Measurements from ENCODE around the gene CAMK1D.

CAMK1D gene

GRCh38 chr10:12670004-12670403, 320.7 kb downstream of the CAMK1D start:
- DNase-seq: no peak

DNA sequence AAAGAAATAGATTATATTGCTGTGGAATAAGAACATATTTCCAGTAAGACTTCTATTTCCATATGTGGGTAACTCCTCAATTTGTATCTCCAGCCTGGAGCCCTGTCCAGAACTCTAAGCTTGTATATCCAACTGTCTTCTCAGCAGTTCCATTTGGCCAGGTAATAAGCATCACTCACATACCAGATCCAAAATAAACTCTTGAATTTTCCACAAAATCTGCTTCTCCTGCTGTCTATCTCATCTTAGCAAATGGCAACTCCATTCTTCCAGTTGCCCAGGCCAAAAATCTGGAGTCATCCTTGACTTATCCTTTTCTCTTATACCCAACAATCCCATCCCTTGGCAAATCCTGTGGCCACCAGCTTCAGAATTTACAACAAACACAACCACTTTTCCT, 325.8 kb downstream of the CAMK1D start:
- DNase-seq: no peak

DNA sequence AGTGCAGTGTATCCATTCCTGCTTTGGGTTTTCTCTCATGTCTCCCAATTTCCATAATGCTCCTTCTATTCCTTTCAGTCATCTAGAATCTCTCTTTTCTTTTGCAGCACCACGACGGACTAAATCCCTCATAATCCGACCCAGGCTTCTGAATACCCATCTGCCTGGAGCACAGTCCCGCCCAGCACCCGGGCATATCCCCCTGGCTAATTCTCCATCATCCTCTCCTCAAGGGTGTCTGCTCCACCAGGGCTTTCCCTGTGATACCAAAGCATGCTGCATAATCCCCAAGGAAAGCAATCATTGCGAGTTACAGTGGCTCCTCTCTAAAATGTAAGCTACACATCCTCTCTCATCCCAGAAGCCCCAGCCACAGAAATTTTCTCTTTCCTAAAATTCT, 330.3 kb downstream of the CAMK1D start:
- DNase-seq: no peak

- no peak for DNase-seq
Observed at GRCh38 chr10:12681252-12681651, 331.9 kb downstream of the CAMK1D start.

DNA sequence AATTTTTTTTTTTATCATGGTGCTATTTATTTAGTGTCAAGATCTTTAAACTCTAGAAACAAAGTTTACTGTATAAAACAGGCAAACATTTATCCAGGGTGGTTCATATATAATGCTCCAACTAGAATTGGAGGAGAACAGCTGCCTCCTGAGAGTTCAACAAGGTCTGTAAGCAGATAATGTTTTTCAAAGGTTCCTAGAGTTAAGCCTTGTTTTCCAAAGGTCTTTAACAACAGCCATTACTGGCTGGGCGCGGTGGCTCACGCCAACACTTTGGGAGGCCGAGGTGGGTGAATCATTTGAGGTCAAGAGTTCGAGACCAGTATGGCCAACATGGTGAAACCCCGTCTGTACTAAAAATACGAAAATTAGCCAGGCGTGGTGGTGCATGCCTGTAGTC, 335.4 kb downstream of the CAMK1D start:
- DNase-seq: no peak

- DNase-seq: no peak
Observed at GRCh38 chr10:12685261-12686058, 336.1 kb downstream of the CAMK1D start.

- DNase-seq: no peak
Observed at GRCh38 chr10:12687996-12688395, 338.6 kb downstream of the CAMK1D start.

GRCh38 chr10:12689893-12690292, 340.5 kb downstream of the CAMK1D start:
- no peak for DNase-seq

DNA sequence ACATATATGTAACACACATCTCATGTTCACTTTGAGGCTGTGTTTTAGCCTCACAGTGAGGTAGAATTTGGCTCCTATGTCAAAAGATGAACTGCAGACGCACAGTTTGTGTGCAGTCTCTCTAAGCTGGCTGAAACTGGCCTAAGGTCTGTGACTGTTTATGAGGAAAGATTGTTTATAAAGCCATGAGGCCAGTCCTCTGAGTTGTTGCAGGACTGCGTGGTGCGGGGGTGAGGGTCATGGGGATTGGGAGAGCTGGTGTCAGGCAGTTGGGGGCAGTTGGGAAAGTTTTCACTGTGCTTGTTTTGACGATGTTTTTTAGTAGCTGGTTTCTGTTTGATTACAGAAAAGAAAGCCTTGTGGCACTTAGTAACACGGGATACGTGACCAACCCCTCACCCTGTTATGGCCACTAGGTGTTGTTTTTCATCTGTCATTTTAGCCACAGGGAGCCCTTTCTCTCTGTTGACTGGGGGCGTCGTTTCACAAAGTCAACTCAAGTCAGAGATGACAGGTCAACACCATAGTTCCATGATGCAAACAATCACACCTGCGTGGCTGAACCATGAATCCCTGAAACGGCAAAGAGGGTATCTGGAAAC, 341.3 kb downstream of the CAMK1D start:
- no peak for DNase-seq

- DNase-seq: no peak
Observed at GRCh38 chr10:12691596-12691995, 342.2 kb downstream of the CAMK1D start.

DNA sequence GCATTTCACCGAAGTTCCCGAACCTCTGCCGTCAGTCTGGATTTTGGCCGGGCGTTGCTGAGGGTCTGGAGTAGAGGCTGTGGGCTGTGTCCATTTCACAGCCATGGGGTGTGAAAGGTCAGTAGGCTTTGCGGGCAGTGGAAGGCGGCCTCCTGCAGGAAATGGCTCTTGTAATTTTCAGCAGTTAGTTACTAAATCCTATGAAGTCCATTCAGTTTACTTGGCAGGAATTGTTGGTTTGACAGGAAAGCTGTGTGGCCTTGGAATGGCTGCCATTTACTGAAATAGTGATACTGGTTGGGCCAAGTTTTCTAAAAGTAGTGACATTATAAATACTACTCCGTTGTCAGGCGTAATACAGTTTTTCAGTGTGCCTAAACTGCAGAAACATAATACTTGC, 348.4 kb downstream of the CAMK1D start:
- DNase-seq: no peak

DNA sequence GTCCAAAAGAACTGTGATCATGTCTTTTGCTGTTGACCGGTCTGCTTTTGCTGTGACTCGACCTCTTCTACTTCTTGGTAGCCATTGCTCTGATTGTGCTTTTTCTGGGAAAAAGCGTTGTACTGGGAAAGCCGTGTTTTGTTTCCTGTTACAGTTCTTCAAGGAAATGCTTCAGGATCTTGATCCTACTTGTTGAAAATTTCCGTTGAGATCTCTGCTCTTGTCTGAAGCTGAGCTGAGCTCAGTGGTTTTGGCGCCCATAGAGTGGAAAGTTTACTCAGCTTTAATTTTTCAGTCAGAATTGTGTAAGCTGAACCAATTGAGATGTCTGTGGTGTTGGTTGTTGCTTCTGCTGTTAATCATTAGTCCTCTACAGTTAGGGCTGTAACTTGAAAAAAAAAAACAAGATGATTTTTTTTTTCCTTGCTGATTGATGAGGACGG, 349.9 kb downstream of the CAMK1D start:
- DNase-seq: no peak

GRCh38 chr10:12699781-12700556, 350.6 kb downstream of the CAMK1D start:
- DNase-seq: no peak

DNA sequence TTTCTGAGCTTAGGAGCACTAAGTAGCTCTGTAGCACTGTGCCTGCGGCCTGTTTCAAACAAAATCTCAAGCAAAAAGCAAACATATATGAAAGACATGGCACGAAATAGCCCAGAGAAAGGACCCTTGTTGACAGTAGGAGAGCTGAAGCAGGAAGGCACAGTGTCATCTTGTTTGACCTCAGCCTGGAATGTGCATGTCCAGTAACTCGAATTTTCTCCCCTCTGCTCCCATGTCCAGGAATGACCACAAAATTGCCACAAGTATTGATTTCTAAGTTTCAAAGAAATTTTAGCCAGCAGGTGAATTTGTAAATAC, 351.2 kb downstream of the CAMK1D start:
- no peak for DNase-seq

DNA sequence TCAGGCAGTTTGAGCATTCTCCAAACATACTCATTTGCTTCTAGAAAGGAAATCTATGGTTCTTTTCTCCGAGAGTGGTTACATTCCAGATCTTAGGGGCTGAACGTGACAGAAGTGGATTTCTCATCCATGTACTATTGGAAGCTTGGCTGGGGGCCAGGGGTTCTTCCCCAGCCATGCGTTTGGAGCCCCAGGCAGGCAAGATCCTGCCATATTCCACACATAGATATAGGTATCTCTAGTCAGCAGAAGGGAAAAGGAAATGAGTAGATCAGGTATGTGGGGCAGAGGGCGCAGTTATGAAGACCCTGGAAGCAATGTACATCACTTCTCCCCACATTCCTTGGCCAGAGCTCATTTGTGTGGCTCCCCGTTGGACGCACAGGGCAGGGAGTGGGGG, 352.3 kb downstream of the CAMK1D start:
- DNase-seq: no peak

DNA sequence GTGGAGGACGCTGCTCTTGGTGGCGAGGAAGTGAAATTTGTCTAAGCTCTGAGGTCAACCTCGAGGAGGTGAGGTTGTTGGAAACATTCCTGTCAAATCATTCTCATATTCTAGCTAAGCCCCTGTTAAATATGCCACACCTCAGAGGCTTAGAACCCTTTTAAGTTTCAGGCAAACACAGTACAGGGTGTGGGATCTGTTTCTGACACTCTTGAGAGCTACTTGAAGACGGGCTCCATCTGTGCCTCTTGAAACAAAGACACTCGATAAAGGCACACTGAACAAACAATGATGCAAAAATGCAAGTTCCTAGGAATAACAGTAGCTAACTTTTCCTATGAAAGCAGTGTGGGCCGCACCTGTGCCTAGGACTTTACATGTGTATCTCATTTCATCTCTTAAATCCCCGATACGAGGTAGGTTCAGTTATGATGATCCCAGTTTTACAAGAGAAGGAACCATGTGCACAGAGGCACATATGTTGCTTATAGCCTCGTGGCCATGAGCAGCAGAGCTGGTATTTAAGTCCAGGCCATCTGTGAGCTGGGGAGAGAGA, 352.9 kb downstream of the CAMK1D start:
- DNase-seq: peak; percentile 55

DNA sequence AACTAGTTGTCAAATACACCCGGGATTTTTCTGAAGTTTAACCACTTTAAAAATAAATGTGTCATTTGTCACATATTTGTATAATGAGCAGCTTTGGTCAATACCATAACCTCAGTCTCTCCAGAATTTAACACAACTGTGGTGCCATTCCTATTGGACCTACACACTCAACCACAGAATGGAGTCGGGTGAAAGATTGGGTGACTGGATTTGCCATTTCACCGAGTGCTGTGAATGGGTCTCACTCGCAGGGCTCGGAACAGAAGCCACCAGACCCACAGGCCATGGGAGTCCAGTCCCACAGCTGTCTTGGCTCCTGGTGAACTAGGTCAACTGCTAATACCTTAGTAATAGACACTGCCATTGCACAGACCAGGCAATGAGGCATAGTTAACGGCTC, 353.8 kb downstream of the CAMK1D start:
- DNase-seq: no peak

GRCh38 chr10:12703813-12704212, 354.5 kb downstream of the CAMK1D start:
- no peak for DNase-seq

DNA sequence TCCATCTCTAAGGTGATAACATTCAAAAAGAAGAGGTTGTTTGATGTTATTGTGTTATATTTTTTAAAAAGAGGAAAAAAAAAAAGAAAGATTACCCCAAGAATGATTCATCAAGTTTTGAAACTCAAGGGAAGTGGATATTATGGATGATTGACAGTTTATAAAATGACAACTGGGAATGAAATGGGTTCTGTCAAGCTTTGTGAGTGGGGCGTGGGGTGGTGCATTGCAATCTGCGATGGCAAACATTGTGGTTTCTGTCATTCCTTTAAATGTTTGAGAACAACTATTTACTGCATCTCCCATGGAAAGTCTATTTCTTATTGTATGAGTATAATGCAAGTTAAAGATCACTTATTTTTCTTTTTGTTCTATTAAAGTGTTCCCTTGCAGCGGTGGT, 355.1 kb downstream of the CAMK1D start:
- no peak for DNase-seq

GRCh38 chr10:12705943-12706342, 356.6 kb downstream of the CAMK1D start:
- no peak for DNase-seq

GRCh38 chr10:12707461-12708185, 358.3 kb downstream of the CAMK1D start:
- peak; percentile 23 for DNase-seq

- DNase-seq: peak; percentile 17
Observed at GRCh38 chr10:12709000-12709401, 359.7 kb downstream of the CAMK1D start.

- no peak for DNase-seq
Observed at GRCh38 chr10:12709521-12709963, 360.2 kb downstream of the CAMK1D start.

Measured in NCI-H2171 (cell line).